ENCODE data around the gene ATG14. TPM values are rescaled to one million over a fixed set of nuclear protein-coding genes. Genes with fewer than 3 reads are reported as not detected.

Gene ATG14
- total RNA-seq, 2 donors from 2014 or later: 10.6 to 10.9 TPM

- 74 to 83% methylated on average over 11 of the region's 11 CpGs for WGBS, 2 donors
- ATAC-seq (no peak), DNase-seq (no peak)
- TF ChIP-seq, protein P1, sequence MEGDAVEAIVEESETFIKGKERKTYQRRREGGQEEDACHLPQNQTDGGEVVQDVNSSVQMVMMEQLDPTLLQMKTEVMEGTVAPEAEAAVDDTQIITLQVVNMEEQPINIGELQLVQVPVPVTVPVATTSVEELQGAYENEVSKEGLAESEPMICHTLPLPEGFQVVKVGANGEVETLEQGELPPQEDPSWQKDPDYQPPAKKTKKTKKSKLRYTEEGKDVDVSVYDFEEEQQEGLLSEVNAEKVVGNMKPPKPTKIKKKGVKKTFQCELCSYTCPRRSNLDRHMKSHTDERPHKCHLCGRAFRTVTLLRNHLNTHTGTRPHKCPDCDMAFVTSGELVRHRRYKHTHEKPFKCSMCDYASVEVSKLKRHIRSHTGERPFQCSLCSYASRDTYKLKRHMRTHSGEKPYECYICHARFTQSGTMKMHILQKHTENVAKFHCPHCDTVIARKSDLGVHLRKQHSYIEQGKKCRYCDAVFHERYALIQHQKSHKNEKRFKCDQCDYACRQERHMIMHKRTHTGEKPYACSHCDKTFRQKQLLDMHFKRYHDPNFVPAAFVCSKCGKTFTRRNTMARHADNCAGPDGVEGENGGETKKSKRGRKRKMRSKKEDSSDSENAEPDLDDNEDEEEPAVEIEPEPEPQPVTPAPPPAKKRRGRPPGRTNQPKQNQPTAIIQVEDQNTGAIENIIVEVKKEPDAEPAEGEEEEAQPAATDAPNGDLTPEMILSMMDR (IDR thresholded peaks at IDR 0.05): no peak
- no peak for TF ChIP-seq POLR2A (IDR thresholded peaks at IDR 0.05)
- intact Hi-C loops (cut with DNase I): loop anchor here (10.0 kb wide), 1 partner anchor 89 kb away; no protein-coding TSS in a partner anchor
- Histone ChIP-seq H3K9me3 (no peaks in the 10 kb centered on the region), H3K4me1 (peaks cover 4% of the 10 kb centered on the region), H3K27ac (no peak overlapping the region), H3K36me3 (replicated peaks in 1 of 2; ENCODE audit: insufficient read depth in 1 of 2, low read depth in 2 of 2) (peaks cover 0 to 6% of the 10 kb centered on the region in 2 donors), H3K4me3 (no peak overlapping the region), H3K27me3 (no peaks in the 10 kb centered on the region)
Observed at GRCh38 chr14:55353686-55354467, 57.8 kb downstream of the ATG14 start.

DNA sequence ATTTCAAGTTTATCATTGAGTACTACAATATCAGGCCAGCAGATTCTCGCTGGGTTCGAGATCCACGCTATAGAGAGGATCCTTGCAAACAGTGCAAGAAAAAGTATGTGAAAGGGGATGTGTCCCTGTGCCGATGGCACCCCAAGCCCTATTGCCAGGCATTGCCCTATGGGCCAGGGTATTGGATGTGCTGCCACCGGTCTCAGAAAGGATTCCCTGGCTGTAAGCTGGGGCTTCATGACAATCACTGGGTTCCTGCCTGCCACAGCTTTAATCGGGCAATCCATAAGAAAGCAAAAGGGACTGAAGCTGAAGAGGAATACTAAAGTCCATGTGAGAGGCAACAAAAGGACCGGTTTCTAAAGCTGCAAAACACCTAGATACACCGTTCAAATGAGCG lies 59.4 kb downstream of the ATG14 start:
- H3K4me3 ChIP-seq: no peak overlapping the region
- intact Hi-C loops (cut with DNase I): loop anchor here (10.0 kb wide), 1 partner anchor 87 kb away; no protein-coding TSS in a partner anchor
- no peak overlapping the region for H3K27ac ChIP-seq
- H3K27me3 ChIP-seq: no peaks in the 10 kb centered on the region
- no peak for TF ChIP-seq POLR2A (IDR thresholded peaks at IDR 0.05)
- TF ChIP-seq, protein P1 (IDR thresholded peaks at IDR 0.05): no peak
- DNase-seq (no peak), ATAC-seq (no peak)
- 92 to 94% methylated on average over 9 of the region's 9 CpGs for WGBS, 2 donors
- peaks cover 0 to 6% of the 10 kb centered on the region in 2 donors for H3K36me3 ChIP-seq (replicated peaks in 1 of 2; ENCODE audit: insufficient read depth in 1 of 2, low read depth in 2 of 2)
- H3K4me1 ChIP-seq: peaks cover 13% of the 10 kb centered on the region
- H3K9me3 ChIP-seq: no peaks in the 10 kb centered on the region

DNA sequence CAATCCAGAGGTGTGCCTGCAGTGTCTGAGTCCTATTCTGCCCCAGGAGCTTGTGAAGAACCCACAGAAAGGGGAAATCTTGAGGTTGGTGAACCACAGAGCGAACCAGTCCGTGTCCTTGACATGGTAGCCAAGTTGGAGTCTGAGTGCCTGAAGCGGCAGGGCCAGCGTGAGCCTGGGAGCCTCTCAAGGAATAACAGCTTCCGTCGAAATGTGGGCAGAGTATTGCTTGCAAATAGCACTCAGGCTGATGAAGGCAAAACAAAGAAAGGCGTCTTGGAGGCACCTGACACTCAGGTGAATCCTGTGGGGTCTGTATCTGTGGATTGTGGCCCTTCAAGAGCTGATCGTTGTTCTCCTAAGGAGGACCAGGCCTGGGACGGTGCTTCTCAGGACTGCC lies 60.5 kb downstream of the ATG14 start:
- ATAC-seq (no peak), DNase-seq (no peak)
- Histone ChIP-seq H3K4me1 (peaks cover 24% of the 10 kb centered on the region), H3K9me3 (no peaks in the 10 kb centered on the region), H3K27ac (no peak overlapping the region), H3K36me3 (replicated peaks in 1 of 2; ENCODE audit: insufficient read depth in 1 of 2, low read depth in 2 of 2) (peaks cover 0 to 6% of the 10 kb centered on the region in 2 donors), H3K4me3 (no peak overlapping the region), H3K27me3 (no peaks in the 10 kb centered on the region)
- no peak for TF ChIP-seq POLR2A (IDR thresholded peaks at IDR 0.05)
- TF ChIP-seq, protein P1 (IDR thresholded peaks at IDR 0.05): no peak
- intact Hi-C loops (cut with DNase I): loop anchor here (10.0 kb wide), 1 partner anchor 86 kb away; no protein-coding TSS in a partner anchor
- WGBS, 2 donors: 90 to 96% methylated on average over 9 of the region's 9 CpGs

DNA sequence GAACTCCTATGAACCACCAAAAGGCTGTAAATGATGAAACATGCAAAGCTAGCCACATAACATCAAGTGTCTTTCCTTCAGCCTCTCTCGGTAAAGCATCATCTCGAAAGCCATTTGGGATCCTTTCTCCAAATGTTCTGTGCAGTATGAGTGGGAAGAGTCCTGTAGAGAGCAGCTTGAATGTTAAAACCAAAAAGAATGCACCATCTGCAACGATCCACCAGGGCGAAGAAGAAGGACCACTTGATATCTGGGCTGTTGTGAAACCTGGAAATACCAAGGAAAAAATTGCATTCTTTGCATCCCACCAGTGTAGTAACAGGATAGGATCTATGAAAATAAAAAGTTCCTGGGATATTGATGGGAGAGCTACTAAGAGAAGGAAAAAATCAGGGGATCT lies 61.2 kb downstream of the ATG14 start:
- 87 to 98% methylated on average over 4 of the region's 4 CpGs for WGBS, 2 donors
- no peaks in the 10 kb centered on the region for H3K27me3 ChIP-seq
- DNase-seq: no peak
- intact Hi-C loops (cut with DNase I): loop anchor here (10.0 kb wide), 1 partner anchor 86 kb away; no protein-coding TSS in a partner anchor
- H3K36me3 ChIP-seq (replicated peaks in 1 of 2; ENCODE audit: insufficient read depth in 1 of 2, low read depth in 2 of 2): peaks cover 0 to 6% of the 10 kb centered on the region in 2 donors
- peaks cover 30% of the 10 kb centered on the region for H3K4me1 ChIP-seq
- H3K4me3 ChIP-seq: no peak overlapping the region
- TF ChIP-seq, protein P1 (IDR thresholded peaks at IDR 0.05): no peak
- no peak for TF ChIP-seq POLR2A (IDR thresholded peaks at IDR 0.05)
- no peaks in the 10 kb centered on the region for H3K9me3 ChIP-seq
- no peak overlapping the region for H3K27ac ChIP-seq
- no peak for ATAC-seq
